PC-3 (cell line): ENCODE measurements around the gene OPTN. TPM values are rescaled to one million over a fixed set of nuclear protein-coding genes. Genes with fewer than 3 reads are reported as not detected.

ENCODE experiments used
- ATAC-seq: fragments of 200-7000 bp; cut with Tn5 transposase; 2 replicates; pipeline ENCODE4 v1.9.1; 2020; ENCODE audit warnings: mild to moderate bottlenecking, moderate library complexity
- BruUV-seq: library from RNA; stranded (reverse); fragments of 400-500 nt; replicated peaks from 2 replicates; lab custom pipeline; 2021; lab: Mats Ljungman, UMichigan
- CTCF ChIA-PET: fragments of 300-600 bp; sonication (Branson Sonifier 250); formaldehyde crosslinking; loops from one replicate; lab custom pipeline; 2022; ENCODE audit warnings: antibody characterized with exemption; lab: Charles Lee
- POLR2A ChIA-PET: fragments of 300-600 bp; sonication (Branson Sonifier 250); formaldehyde crosslinking; loops from one replicate; lab custom pipeline; 2022; ENCODE audit warnings: antibody characterized with exemption; ENCODE audit not compliant: unreplicated experiment; lab: Charles Lee
- DNase-seq: peaks from one replicate; pipeline ENCODE4 v3.0.0-alpha.2; 2015
- H2AFZ ChIP-seq: fragments of 300-600 bp; sonication (generic); 2 replicates; pipeline ENCODE4 v1.6.0; 2016; ENCODE audit warnings: antibody characterized with exemption, low read length
- H3F3A ChIP-seq: fragments of 300-600 bp; sonication (generic); one replicate; pipeline ENCODE4 v1.6.0; 2017; ENCODE audit warnings: antibody characterized with exemption, low read length, control low read depth, mild to moderate bottlenecking; ENCODE audit not compliant: unreplicated experiment
- H3K27ac ChIP-seq: fragments of 300-600 bp; sonication (generic); 2 replicates; pipeline ENCODE4 v1.5.1; 2016; ENCODE audit warnings: mild to moderate bottlenecking, low read length
- H3K27me3 ChIP-seq: fragments of 300-600 bp; sonication (generic); 2 replicates; pipeline ENCODE4 v1.6.1; 2016; ENCODE audit warnings: low read length, mixed read lengths
- H3K36me3 ChIP-seq: fragments of 300-600 bp; sonication (generic); 2 replicates; pipeline ENCODE4 v1.6.1; 2016; ENCODE audit warnings: low read depth, mixed run types, low read length, mixed read lengths
- H3K4me1 ChIP-seq: fragments of 300-600 bp; sonication (generic); 2 replicates; pipeline ENCODE4 v1.5.1; 2016; ENCODE audit warnings: low read length; ENCODE audit not compliant: insufficient read depth
- H3K4me2 ChIP-seq: fragments of 300-600 bp; sonication (generic); 2 replicates; pipeline ENCODE4 v1.6.0; 2016; ENCODE audit warnings: low read length
- H3K4me3 ChIP-seq: fragments of 300-600 bp; sonication (generic); 2 replicates; pipeline ENCODE4 v1.5.1; 2016; ENCODE audit warnings: mild to moderate bottlenecking, low read length, mixed read lengths
- H3K79me2 ChIP-seq: fragments of 300-600 bp; sonication (generic); 2 replicates; pipeline ENCODE4 v1.6.1; 2017; ENCODE audit warnings: low read length, mixed read lengths
- H3K9ac ChIP-seq: fragments of 300-600 bp; sonication (generic); 2 replicates; pipeline ENCODE4 v1.6.0; 2016; ENCODE audit warnings: mild to moderate bottlenecking, low read length
- H3K9me2 ChIP-seq: fragments of 300-600 bp; sonication (generic); replicated peaks from 2 replicates; pipeline ENCODE4 v1.6.1; 2016; ENCODE audit warnings: mixed run types, low read length, mixed read lengths
- H3K9me3 ChIP-seq: fragments of 300-600 bp; sonication (generic); 2 replicates; pipeline ENCODE4 v1.6.1; 2016; ENCODE audit warnings: low read length, mixed read lengths
- H4K20me1 ChIP-seq: fragments of 300-600 bp; sonication (generic); 2 replicates; pipeline ENCODE4 v1.6.1; 2016; ENCODE audit warnings: low read length, mixed read lengths
- CTCF ChIP-seq: fragments of 300-600 bp; sonication (generic); conservative IDR thresholded peaks from 2 replicates; pipeline ENCODE4 v1.5.1; 2017; ENCODE audit warnings: antibody characterized with exemption, low read depth, mild to moderate bottlenecking, low read length
- EZH2 ChIP-seq: fragments of 300-600 bp; sonication (generic); IDR thresholded peaks from one replicate; pipeline ENCODE4 v1.6.1; 2017; ENCODE audit warnings: antibody characterized with exemption, mild to moderate bottlenecking, low read length; ENCODE audit not compliant: unreplicated experiment
- EZH2phosphoT487 ChIP-seq: fragments of 300-600 bp; sonication (generic); IDR thresholded peaks from 2 replicates; pipeline ENCODE4 v1.6.1; 2018; ENCODE audit warnings: mild to moderate bottlenecking, antibody characterized with exemption, low read length, borderline replicate concordance
- intact Hi-C: fragments of 100-400 bp; cut with micrococcal nuclease; formaldehyde crosslinking; loops from 2 replicates; pipeline ENCODE4 v1.9.0; 2023
- total RNA-seq: library from RNA; depleted of rRNA; stranded (reverse); fragments of >200 nt; gene quantifications from 2 replicates; pipeline ENCODE4 v1.2.3, GENCODE V29; 2014

OPTN gene
- total RNA-seq, 1 experiment from 2014 or later, result 7.9 TPM

GRCh38 chr10:13072339-13072738 lies 27.6 kb upstream of the OPTN start:
- Histone ChIP-seq H3K9me3 (no peaks in the 10 kb centered on the region), H3K4me2 (no peak overlapping the region), H3K27me3 (no peaks in the 10 kb centered on the region), H3K36me3 (no peaks in the 10 kb centered on the region), H3K4me1 (no peaks in the 10 kb centered on the region), H3K79me2 (no peaks in the 10 kb centered on the region), H3K27ac (no peak overlapping the region), H4K20me1 (no peaks in the 10 kb centered on the region), H3K9me2 (no peaks in the 10 kb centered on the region), H3K4me3 (no peak overlapping the region), H3F3A (no peaks in the 10 kb centered on the region), H2AFZ (no peak overlapping the region), H3K9ac (no peak overlapping the region)
- no TSS peak for BruUV-seq
- POLR2A ChIA-PET, result no interaction called here
- intact Hi-C loops, result loop anchor here (10.0 kb wide), 1 partner anchor 168 kb away; no protein-coding TSS in a partner anchor
- TF ChIP-seq EZH2phosphoT487 (no peak), EZH2 (no peak), CTCF (no peak)
- CTCF ChIA-PET, result no interaction called here
- no peak for ATAC-seq
- no peak for DNase-seq

DNA sequence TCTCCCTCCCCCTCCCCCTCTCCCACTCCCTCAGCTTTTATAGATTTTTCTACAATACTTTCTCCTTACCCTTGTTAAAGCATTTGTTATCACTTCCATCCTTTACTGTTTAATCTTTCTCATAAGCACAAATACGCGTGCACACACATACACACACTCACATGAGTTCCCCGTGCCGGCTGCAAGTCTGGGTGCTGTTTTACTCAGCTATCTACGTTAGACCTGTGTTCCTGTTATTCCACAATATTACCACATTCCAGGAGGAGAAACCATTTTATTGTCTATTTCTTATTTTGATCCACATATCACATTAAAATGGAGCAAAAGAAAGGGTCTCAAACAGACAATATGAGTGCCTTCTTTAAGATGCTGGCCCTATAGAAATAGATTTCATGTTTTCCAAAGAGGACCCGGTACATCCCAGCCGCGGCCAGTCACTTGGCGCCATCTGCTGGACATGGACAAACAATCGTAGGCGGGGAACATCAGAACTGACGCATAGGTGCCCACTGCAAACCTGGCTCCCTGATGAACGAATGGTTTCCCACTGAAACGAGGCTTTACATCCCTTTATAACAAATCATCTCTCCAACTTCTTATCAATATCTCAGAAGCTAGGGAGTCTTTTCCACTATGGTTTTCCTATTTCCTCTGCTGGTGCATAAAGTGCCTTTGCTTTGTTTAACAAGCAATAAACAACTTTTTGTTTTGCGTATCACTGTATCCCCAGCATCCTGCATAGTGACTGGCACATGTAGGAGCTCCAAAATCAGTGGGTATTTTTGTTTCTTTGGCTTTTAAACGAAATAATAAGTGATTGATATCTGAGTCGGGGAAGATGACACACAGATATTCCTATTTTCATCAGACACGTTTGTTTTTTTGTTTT lies 25.2 kb upstream of the OPTN start:
- CTCF ChIA-PET, result interaction anchor here (0.6 to 0.7 kb wide), 2 partner anchors 360 to 810 kb away, joined by 3 to 4 read pairs; no protein-coding TSS in a partner anchor
- Histone ChIP-seq H3F3A (no peaks in the 10 kb centered on the region), H3K79me2 (no peaks in the 10 kb centered on the region), H3K4me3 (no peak overlapping the region), H3K36me3 (no peaks in the 10 kb centered on the region), H3K27me3 (no peaks in the 10 kb centered on the region), H3K9ac (no peak overlapping the region), H2AFZ (no peak overlapping the region), H3K9me3 (no peaks in the 10 kb centered on the region), H3K9me2 (no peaks in the 10 kb centered on the region), H3K27ac (no peak overlapping the region), H3K4me2 (no peak overlapping the region), H4K20me1 (no peaks in the 10 kb centered on the region), H3K4me1 (no peaks in the 10 kb centered on the region)
- no TSS peak for BruUV-seq
- POLR2A ChIA-PET, result no interaction called here
- DNase-seq (peak; percentile 59), ATAC-seq (peak; percentile 94)
- TF ChIP-seq CTCF (peak; percentile 74), EZH2phosphoT487 (no peak), EZH2 (no peak)
- intact Hi-C loops, result loop anchor here (1.0 to 10.0 kb wide), 4 partner anchors 170 to 813 kb away; no protein-coding TSS in a partner anchor
